GM21528 (cell line): Measurements from ENCODE around the gene KRT14.
"Not testable (repeated sequence)": the region's sequence is repeated elsewhere in the genome, so short reads cannot be mapped to it uniquely, and the experiment has no call there.

ENCODE experiments used
- ATAC-seq: cut with Tn5 transposase; IDR thresholded peaks from one replicate; pipeline ENCODE4 v1.9.1; 2021; ENCODE audit warnings: mild to moderate bottlenecking, moderate library complexity; ENCODE audit not compliant: unreplicated experiment, low FRiP score

The KRT14 gene

DNA sequence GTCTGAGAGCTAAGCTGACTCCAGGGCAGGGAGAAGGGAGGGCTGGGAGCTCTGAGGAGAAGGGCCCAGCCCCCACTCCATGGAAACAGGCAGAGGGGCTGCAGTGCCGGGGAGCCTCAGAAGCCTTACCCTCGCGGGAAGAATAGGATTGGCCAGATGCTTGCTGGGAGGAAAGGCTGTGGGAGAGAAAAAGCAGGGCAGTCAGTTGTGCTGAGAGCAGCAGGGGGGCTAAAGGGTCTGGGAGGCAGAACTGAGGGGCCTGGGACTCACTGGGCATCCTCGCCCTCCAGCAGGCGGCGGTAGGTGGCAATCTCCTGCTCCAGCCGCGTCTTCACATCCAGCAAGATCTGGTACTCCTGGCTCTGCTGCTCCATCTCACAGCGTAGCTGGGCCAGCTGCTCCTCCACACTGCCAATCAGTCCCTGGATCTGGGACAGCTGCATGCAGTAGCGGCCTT is 23.4 kb upstream of the KRT14 start:
- not testable (repeated sequence) for ATAC-seq

DNA sequence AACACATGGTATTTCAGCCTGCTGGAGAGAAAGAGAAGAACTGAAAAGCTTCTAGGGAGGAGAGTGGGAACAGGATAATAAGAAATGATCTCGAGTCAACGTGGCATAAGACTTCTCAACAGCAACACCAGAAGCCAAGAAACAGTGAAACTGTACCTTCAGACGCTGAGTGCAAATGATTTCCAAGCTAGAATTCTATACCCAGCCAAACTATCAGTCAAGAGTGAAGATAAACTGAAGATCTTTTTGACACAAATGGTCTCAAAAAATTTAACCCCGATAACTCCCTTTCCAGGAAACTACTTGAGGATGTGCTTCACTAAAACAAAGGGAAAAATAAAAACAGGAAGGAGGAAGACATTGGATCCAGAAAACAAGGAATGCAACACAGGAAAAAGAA is 20.2 kb upstream of the KRT14 start:
- ATAC-seq: not testable (repeated sequence)

GRCh38 chr17:41602524-41602923 is 15.8 kb upstream of the KRT14 start:
- no peak for ATAC-seq

- ATAC-seq: no peak
Observed at GRCh38 chr17:41600318-41600717, 13.6 kb upstream of the KRT14 start.

DNA sequence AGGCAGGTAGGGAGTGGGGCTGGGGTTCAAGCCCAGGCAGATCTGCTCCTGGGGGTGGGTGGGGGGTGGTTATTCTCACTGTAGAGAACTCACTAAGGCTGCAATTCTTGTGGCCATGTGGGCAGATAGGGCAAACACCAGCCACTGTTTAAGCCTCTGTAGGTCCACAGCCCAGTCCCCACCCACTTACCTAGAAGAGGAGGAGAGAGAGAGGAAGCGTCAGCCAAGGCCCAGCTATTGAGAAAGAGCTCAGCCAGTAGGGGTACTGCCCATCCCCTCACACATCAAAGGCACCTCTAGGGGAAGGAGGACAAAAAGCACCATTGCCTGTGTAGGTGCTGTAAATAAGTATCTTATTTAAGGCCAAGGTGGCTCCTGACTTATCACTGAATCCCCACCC is 13.0 kb upstream of the KRT14 start:
- no peak for ATAC-seq

DNA sequence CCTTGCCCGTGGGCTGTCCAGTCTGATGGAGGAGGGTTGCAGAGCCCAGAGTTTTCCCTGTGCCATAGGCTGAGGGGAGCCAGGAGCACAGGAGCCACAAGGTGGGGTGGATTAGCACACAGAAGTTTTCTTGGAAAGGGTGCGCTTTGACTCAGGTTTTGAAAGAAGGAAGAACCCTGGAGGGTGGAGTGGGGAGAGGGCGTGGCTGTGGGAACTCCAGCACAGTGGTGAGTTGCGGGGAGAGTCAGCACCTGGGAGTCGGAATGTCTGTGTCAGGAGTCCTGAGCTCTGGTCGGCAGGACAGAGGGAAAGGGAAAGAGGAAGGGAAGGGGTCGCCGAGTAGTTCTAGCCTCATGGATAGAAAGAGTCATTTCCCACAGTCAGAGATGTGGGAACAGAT is 8.9 kb upstream of the KRT14 start:
- no peak for ATAC-seq

GRCh38 chr17:41594363-41594915 is 7.7 kb upstream of the KRT14 start:
- no peak for ATAC-seq

DNA sequence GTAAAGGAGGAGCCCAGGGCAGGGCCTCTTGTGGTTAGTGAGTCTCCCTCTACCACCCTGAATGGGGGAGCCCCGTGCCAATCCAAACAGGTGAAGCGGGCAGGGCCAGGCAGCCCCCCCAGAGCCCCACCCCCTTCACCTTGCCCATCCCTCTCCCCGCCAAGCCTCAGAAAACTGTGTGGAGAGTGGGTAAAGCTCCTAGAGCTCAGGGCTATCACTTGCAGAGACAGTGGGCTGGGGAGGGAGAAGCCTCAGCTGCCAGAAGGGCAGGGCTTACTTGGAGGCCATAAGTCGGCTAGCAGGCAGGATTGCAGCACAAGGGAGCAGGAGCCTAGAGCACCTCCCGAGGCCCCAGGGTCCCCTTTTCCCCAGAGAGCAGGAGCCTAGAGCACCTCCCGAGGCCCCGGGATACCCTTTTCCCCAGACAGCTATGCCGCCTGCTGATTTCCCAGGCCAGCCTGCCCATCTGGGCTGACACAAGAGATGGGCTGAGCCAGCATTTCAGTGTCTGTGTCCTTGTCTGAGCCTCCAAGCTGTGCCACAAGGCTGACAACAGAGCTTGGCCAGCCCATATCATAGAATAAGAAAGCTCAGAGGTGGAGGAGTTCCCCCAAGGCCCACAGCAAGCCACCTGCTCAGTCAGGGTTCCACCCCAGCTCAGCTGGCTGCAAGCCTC is 6.7 kb upstream of the KRT14 start:
- ATAC-seq: no peak

GRCh38 chr17:41592601-41593305 is 6.1 kb upstream of the KRT14 start:
- ATAC-seq: no peak

DNA sequence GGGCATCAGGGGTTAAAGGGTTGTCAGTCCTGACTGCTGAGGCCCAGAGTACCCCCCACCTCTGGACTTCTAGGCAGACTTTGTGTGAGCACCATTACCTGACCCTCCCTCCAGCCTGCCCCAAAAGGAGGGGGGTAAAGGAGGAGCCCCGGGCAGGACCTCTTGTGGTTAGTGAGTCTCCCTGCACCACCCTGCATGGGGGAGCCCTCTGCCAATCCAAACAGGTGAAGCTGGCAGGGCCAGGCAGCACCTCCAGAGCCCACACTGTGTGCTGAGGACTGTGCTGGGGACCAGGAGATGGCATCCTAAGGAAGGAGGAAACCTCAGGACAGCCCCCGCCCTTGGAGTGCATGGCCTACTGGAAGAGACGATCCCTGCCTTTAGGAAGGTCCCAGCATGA is 2.6 kb upstream of the KRT14 start:
- no peak for ATAC-seq

DNA sequence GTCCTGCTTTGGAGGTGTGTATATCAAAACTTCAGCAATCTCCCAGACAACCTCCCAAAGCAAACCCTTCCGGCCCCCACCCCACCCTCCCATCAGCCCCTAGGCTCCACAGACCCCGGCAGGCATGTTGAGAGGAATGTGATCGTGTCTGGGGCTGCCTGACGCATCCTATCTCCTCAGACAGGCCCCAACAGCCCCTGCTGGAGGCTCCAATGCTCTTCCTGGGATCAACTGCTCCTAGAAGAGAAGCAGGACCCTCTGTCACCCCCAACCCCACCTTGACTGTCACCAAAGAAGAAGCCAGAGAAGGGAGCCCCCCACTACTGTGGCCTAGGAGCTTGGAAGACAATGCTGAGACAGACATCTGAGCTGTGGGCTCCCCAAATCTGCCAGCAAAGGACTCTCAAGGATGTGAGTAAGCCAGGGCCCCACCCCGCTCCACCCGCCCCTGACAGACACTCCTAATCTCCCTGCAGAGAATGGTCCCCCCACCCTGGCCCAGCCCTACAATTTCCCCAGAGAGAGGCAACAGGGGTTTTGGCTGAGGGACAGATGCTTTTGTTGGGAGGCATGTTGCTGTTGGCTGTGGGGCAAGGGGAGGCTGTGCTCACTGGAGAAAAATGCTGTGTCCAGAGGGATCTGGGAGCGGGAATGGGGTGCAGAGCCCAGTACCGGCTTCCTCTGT is 1.6 kb upstream of the KRT14 start:
- no peak for ATAC-seq

- no peak for ATAC-seq
Observed at GRCh38 chr17:41585301-41586056, 1.2 kb downstream of the KRT14 start.

GRCh38 chr17:41584331-41584927 is 2.3 kb downstream of the KRT14 start:
- not testable (repeated sequence) for ATAC-seq

DNA sequence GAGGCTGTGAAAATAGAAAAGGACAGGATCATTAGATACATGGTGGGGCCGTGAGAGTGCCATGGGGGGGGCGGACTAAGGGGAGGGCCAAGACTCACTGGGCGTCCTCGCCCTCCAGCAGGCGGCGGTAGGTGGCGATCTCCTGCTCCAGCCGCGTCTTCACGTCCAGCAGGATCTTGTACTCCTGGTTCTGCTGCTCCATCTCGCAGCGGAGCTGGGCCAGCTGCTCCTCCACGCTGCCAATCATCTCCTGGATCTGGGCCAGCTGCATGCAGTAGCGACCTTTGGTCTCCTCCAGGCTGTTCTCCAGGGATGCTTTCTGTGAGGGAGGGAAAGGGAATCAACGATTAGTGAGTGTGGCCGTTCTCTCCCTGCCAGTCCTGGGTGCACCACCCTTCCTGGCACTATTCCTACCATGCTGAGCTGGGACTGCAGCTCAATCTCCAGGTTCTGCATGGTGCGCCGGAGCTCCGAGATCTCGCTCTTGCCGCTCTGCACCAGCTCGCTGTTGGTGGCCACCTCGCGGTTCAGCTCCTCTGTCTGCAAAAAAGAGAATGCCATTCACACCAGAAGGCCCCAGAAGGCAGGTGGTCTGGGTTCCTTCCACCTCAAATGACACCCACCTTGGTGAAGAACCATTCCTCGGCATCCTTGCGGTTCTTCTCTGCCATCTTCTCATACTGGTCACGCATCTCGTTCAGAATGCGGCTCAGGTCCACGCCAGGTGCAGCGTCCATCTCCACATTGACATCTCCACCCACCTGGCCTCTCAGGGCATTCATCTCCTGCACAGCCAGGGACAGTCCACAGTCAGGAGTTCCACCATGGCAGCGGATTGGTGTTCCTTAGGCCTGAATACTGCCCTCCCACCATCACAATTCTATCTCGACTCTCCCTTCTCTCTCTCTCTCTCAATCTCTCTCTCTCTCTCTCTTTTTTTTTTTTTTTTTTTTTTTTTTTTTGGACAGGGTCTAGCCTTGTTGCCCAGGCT is 3.3 kb downstream of the KRT14 start:
- ATAC-seq: no peak

GRCh38 chr17:41582061-41582968 is 4.4 kb downstream of the KRT14 start:
- ATAC-seq: not testable (repeated sequence)

DNA sequence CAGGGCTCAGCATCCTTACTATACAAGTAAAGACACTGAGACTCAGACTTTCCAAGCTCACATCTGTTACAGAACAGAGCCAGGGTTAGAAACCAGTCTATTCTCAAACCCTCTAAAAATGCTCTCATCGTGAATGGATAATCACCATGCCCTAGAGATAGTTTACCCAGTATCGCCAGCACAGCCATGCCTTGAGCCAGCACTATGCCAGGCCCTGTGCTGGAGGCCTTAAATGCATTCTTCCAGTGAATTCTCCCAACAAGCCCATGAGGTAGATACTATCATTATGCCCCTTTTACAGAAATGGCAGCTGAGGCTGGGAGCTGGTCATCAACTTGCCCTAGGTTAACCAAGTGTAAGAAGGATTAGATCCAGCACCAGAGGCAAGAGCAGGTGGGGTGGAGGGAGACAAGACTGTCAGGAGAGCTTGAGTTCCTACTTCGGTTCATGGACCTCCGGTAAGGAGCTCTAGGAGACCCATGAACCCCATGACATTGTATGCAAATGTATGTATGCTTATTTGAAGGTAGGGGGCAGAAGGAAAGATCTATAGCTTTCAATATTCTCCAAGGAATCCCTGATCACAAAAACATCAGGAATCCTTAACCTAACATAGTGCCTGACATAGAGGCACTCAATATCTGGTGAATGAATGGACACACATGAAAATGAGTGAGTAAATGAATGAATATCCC is 5.2 kb downstream of the KRT14 start:
- no peak for ATAC-seq

- ATAC-seq: no peak
Observed at GRCh38 chr17:41580687-41581365, 5.9 kb downstream of the KRT14 start.
